B cell (primary cell): ENCODE measurements around the gene CEP63. TPM values are rescaled to one million over a fixed set of nuclear protein-coding genes. Genes with fewer than 3 reads are reported as not detected.

ENCODE experiments used
- ATAC-seq: fragments of 200-7000 bp; cut with Tn5 transposase; one replicate; pipeline ENCODE4 v1.10.0; 2021; ENCODE audit warnings: low read depth, mild to moderate bottlenecking, moderate number of reproducible peaks, moderate library complexity
- CTCF ChIA-PET: fragments of 350-600 bp; sonication (Branson Sonifier 250); formaldehyde crosslinking; loops from one replicate; lab custom pipeline; 2021; ENCODE audit warnings: antibody characterized with exemption, inconsistent platforms; lab: Charles Lee
- POLR2A ChIA-PET: fragments of 350-600 bp; sonication (Branson Sonifier 250); formaldehyde crosslinking; loops from one replicate; lab custom pipeline; 2021; ENCODE audit warnings: antibody characterized with exemption; lab: Charles Lee
- DNase-seq: peaks from one replicate; pipeline ENCODE4 v3.0.0; 2013
- H2AFZ ChIP-seq: 2 replicates; pipeline ENCODE4 v1.6.1; 2012; ENCODE audit warnings: mild to moderate bottlenecking, low read depth, low read length; ENCODE audit not compliant: insufficient read depth, poor library complexity, severe bottlenecking
- H3K27ac ChIP-seq, 2 donors: 1 replicate in 1 of 2; 2 replicates in 1 of 2; pipeline ENCODE4 v1.5.1; 2012 to 2013; ENCODE audit warnings: low read length in 2 of 2, mild to moderate bottlenecking in 2 of 2, moderate library complexity in 1 of 2
- H3K27me3 ChIP-seq, 4 experiments: fragments of 200-600 bp in 1 of 4; sonication (generic) in 1 of 4; replicated peaks in 1 of 4; 1 replicate in 2 of 4; 2 replicates in 2 of 4; pipeline versions ENCODE4 v1.6.1 to v1.7.0; 2013 to 2016; ENCODE audit warnings: low read length in 3 of 4, mild to moderate bottlenecking in 2 of 4, mixed read lengths in 1 of 4, moderate library complexity in 1 of 4; ENCODE audit not compliant: insufficient read depth in 4 of 4, control insufficient read depth in 3 of 4; ENCODE audit errors: control extremely low read depth in 1 of 4
- H3K36me3 ChIP-seq, 2 experiments: replicated peaks in 1 of 2; 1 replicate in 1 of 2; 2 replicates in 1 of 2; pipeline versions ENCODE4 v1.6.1 to v1.7.1; 2013; ENCODE audit warnings: low read length in 1 of 2; ENCODE audit not compliant: insufficient read depth in 2 of 2, control insufficient read depth in 1 of 2; ENCODE audit errors: control extremely low read depth in 1 of 2, extremely low read depth in 1 of 2
- H3K4me1 ChIP-seq, 2 donors: fragments of 200-600 bp in 1 of 2; sonication (generic) in 1 of 2; 1 replicate in 1 of 2; 2 replicates in 1 of 2; pipeline versions ENCODE4 v1.5.1 to v1.6.1; 2013 to 2017; ENCODE audit warnings: low read length in 2 of 2; ENCODE audit not compliant: control insufficient read depth in 2 of 2, insufficient read depth in 2 of 2
- H3K4me2 ChIP-seq: replicated peaks from 2 replicates; pipeline ENCODE3; 2012; ENCODE audit warnings: mild to moderate bottlenecking, low read depth, low read length; ENCODE audit not compliant: poor library complexity, severe bottlenecking
- H3K4me3 ChIP-seq, 5 experiments: fragments of 200-600 bp in 1 of 5; sonication (generic) in 1 of 5; 1 replicate in 3 of 5; 2 replicates in 2 of 5; pipeline versions ENCODE4 v1.5.1 to v1.7.0; 2011 to 2016; ENCODE audit warnings: low read length in 4 of 5, mild to moderate bottlenecking in 4 of 5, low read depth in 2 of 5, control low read depth in 1 of 5, moderate library complexity in 1 of 5; ENCODE audit not compliant: insufficient read depth in 1 of 5; ENCODE audit errors: control extremely low read depth in 1 of 5, extremely low read depth in 1 of 5
- H3K79me2 ChIP-seq: fragments of 200-600 bp; sonication (generic); one replicate; pipeline ENCODE4 v1.6.0; 2016; ENCODE audit warnings: low read length; ENCODE audit not compliant: control insufficient read depth, insufficient read depth
- H3K9ac ChIP-seq: fragments of 200-600 bp; sonication (generic); 2 replicates; pipeline ENCODE4 v1.6.1; 2017; ENCODE audit warnings: mild to moderate bottlenecking, low read length, moderate library complexity
- H3K9me3 ChIP-seq, 3 donors: one replicate each; pipeline versions ENCODE4 v1.6.1 to v1.7.1; 2013; ENCODE audit warnings: low read length in 2 of 3; ENCODE audit not compliant: control insufficient read depth in 2 of 3, insufficient read depth in 1 of 3; ENCODE audit errors: control extremely low read depth in 1 of 3
- H4K20me1 ChIP-seq: 2 replicates; pipeline ENCODE4 v1.6.0; 2012; ENCODE audit warnings: mild to moderate bottlenecking, low read length; ENCODE audit not compliant: insufficient read depth, control insufficient read depth, poor library complexity, severe bottlenecking
- H3K27ac Mint-ChIP-seq: one replicate; pipeline ENCODE4 v1.8.0; 2021; ENCODE audit warnings: mixed read lengths
- H3K27me3 Mint-ChIP-seq: one replicate; pipeline ENCODE4 v1.8.0; 2021; ENCODE audit warnings: mixed read lengths
- H3K4me1 Mint-ChIP-seq: one replicate; pipeline ENCODE4 v1.8.0; 2021; ENCODE audit warnings: mixed read lengths
- H3K4me3 Mint-ChIP-seq: one replicate; pipeline ENCODE4 v1.8.0; 2021; ENCODE audit warnings: mixed read lengths
- H3K9me3 Mint-ChIP-seq: one replicate; pipeline ENCODE4 v1.8.0; 2022; ENCODE audit warnings: mixed read lengths; ENCODE audit not compliant: insufficient read depth
- EZH2 ChIP-seq: IDR thresholded peaks from 2 replicates; pipeline ENCODE4 v1.6.1; 2012; ENCODE audit warnings: borderline replicate concordance, low read depth, mild to moderate bottlenecking, moderate library complexity, low read length; ENCODE audit not compliant: insufficient read depth, poor library complexity, severe bottlenecking
- WGBS: methylation state at CpG from one replicate; pipeline ENCODE4 v1.1.5; 2013; ENCODE audit warnings: missing lambda C conversion rate; ENCODE audit not compliant: insufficient coverage; 5-methylcytosine and 5-hydroxymethylcytosine counted together
- intact Hi-C: fragments of 100-400 bp; cut with micrococcal nuclease; formaldehyde crosslinking; loops from one replicate; pipeline ENCODE4 v1.10.0; 2022
- polyA plus RNA-seq: library from polyadenylated mRNA; depleted of rRNA; stranded (reverse); fragments of >200 nt; gene quantifications from 2 replicates; pipeline ENCODE4 v1.2.3, GENCODE V29; 2012
- total RNA-seq, 2 donors: library from RNA; stranded (reverse); fragments of 120-200 nt in 1 of 2; gene quantifications; 1 replicate in 1 of 2; 2 replicates in 1 of 2; pipeline versions ENCODE4 v1.2.3 to v1.2.4, GENCODE V29; 2013 to 2022
- TF ChIP-seq, protein P1 (sequence below): fragments of 200-600 bp; IDR thresholded peaks from one replicate; pipeline ENCODE4 v1.8.0; 2022; ENCODE audit warnings: antibody characterized with exemption, mild to moderate bottlenecking

CEP63 gene
- total and polyA plus RNA-seq, 2 donors (not counting 1 experiment from before 2014, with no cell fraction given) = 9.6 to 35.6 TPM

DNA sequence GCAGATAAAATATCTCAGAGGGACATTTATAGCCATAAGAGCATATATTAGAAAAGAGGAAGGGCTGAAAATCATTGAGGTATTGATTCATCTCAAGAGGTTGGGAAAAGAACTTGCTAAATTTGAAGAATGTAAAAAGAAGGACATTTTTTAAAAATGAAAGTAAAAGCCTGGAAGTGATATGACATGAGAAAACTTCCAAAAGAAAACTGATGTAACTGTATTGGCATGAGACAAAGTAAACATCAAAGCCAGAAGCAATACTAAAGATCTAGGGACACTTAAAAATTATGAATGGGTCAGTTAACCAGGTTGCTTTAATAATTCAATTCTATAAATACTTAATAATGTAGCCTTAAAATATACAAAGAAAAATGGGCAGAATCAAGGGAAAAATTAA is 31.9 kb downstream of the CEP63 start:
- Mint-ChIP-seq H3K9me3 (peaks cover 11% of the 10 kb centered on the region), H3K27ac (no peak overlapping the region), H3K4me1 (no peaks in the 10 kb centered on the region), H3K27me3 (no peaks in the 10 kb centered on the region), H3K4me3 (no peak overlapping the region)
- intact Hi-C loops = no loop called here
- H3K4me2 ChIP-seq = no peak overlapping the region
- no peak for ATAC-seq
- peaks cover 3 to 10% of the 10 kb centered on the region in 2 experiments for H3K36me3 ChIP-seq
- H3K9me3 ChIP-seq = peaks cover 6 to 9% (median 8%) of the 10 kb centered on the region in 3 donors
- DNase-seq = no peak
- ChIA-PET POLR2A (no interaction called here), CTCF (no interaction called here)
- H4K20me1 ChIP-seq = no peaks in the 10 kb centered on the region
- no peak overlapping the region for H2AFZ ChIP-seq
- no peak overlapping the region for H3K9ac ChIP-seq
- no peaks in the 10 kb centered on the region for H3K27me3 ChIP-seq
- peaks cover 11% of the 10 kb centered on the region for H3K79me2 ChIP-seq
- no peak overlapping the region for H3K4me3 ChIP-seq
- no peak overlapping the region for H3K27ac ChIP-seq
- TF ChIP-seq, protein P1, sequence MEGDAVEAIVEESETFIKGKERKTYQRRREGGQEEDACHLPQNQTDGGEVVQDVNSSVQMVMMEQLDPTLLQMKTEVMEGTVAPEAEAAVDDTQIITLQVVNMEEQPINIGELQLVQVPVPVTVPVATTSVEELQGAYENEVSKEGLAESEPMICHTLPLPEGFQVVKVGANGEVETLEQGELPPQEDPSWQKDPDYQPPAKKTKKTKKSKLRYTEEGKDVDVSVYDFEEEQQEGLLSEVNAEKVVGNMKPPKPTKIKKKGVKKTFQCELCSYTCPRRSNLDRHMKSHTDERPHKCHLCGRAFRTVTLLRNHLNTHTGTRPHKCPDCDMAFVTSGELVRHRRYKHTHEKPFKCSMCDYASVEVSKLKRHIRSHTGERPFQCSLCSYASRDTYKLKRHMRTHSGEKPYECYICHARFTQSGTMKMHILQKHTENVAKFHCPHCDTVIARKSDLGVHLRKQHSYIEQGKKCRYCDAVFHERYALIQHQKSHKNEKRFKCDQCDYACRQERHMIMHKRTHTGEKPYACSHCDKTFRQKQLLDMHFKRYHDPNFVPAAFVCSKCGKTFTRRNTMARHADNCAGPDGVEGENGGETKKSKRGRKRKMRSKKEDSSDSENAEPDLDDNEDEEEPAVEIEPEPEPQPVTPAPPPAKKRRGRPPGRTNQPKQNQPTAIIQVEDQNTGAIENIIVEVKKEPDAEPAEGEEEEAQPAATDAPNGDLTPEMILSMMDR = no peak
- no peak for TF ChIP-seq EZH2
- H3K4me1 ChIP-seq = no peaks in the 10 kb centered on the region

DNA sequence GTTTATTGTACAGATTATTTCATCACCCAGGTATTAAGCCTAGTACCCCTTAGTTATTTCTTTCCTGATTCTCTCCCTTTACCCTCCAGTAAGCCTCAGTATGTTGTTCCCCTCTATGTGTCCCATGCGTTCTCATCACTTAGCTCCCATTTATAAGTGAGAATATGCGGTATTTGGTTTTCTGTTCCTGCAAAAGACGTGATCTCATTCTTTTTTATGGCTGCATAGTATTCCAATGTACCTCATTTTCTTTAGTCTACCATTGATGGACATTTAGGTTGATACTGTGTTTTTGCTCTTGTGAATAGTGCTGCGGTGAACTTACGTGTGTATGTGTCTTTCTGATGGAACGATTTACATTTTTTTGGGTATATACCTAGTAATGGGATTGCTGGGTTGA is 36.7 kb downstream of the CEP63 start:
- no peak overlapping the region for H2AFZ ChIP-seq
- no peaks in the 10 kb centered on the region for H3K4me1 Mint-ChIP-seq
- ATAC-seq = no peak
- CTCF ChIA-PET = no interaction called here
- H3K36me3 ChIP-seq = peaks cover 0 to 7% of the 10 kb centered on the region in 2 experiments
- no peak overlapping the region for H3K27ac Mint-ChIP-seq
- H3K4me3 ChIP-seq = no peak overlapping the region
- intact Hi-C loops = no loop called here
- H3K79me2 ChIP-seq = peaks cover 37% of the 10 kb centered on the region
- H3K9ac ChIP-seq = no peak overlapping the region
- DNase-seq = no peak
- H3K27me3 ChIP-seq = no peaks in the 10 kb centered on the region
- H3K9me3 ChIP-seq = peaks cover 13 to 39% (median 15%) of the 10 kb centered on the region in 3 donors
- no peak overlapping the region for H3K4me2 ChIP-seq
- H3K4me1 ChIP-seq = no peaks in the 10 kb centered on the region
- POLR2A ChIA-PET = no interaction called here
- H3K9me3 Mint-ChIP-seq = peaks cover 34% of the 10 kb centered on the region
- peaks cover 11% of the 10 kb centered on the region for H4K20me1 ChIP-seq
- WGBS = no CpG with 5 or more reads among the region's 6 CpGs
- TF ChIP-seq, protein P1 = no peak
- no peak for TF ChIP-seq EZH2
- no peak overlapping the region for H3K4me3 Mint-ChIP-seq
- H3K27me3 Mint-ChIP-seq = no peaks in the 10 kb centered on the region
- H3K27ac ChIP-seq = no peak overlapping the region
